Neural progenitor cell (in vitro differentiated cells): ENCODE data around the gene FCER2. TPM values are rescaled to one million over a fixed set of nuclear protein-coding genes. Genes with fewer than 3 reads are reported as not detected.

Experiments used
- DNase-seq: peaks from one replicate; pipeline ENCODE4 v3.0.0-alpha.2; 2016; ENCODE audit warnings: low spot score
- H2AFZ ChIP-seq: fragments of 200-600 bp; sonication (generic); replicated peaks from 2 replicates; pipeline ENCODE4 v1.6.1; 2016; ENCODE audit warnings: antibody characterized with exemption
- H3F3A ChIP-seq: fragments of 200-600 bp; sonication (generic); 2 replicates; pipeline ENCODE4 v1.6.1; 2016; ENCODE audit warnings: antibody characterized with exemption, low read depth
- H3K27ac ChIP-seq: fragments of 200-600 bp; sonication (generic); 2 replicates; pipeline ENCODE4 v1.5.1; 2016; ENCODE audit warnings: mild to moderate bottlenecking
- H3K27me3 ChIP-seq: fragments of 200-600 bp; sonication (generic); 2 replicates; pipeline ENCODE4 v1.6.1; 2016; ENCODE audit warnings: mild to moderate bottlenecking, moderate library complexity
- H3K36me3 ChIP-seq: fragments of 200-600 bp; sonication (generic); 2 replicates; pipeline ENCODE4 v1.5.1; 2016
- H3K4me1 ChIP-seq: fragments of 200-600 bp; sonication (generic); 2 replicates; pipeline ENCODE4 v1.6.1; 2016; ENCODE audit warnings: mixed run types
- H3K4me2 ChIP-seq: fragments of 200-600 bp; sonication (generic); 2 replicates; pipeline ENCODE4 v1.6.1; 2016
- H3K4me3 ChIP-seq: fragments of 200-600 bp; sonication (generic); 2 replicates; pipeline ENCODE4 v1.5.1; 2016
- H3K79me2 ChIP-seq: fragments of 200-600 bp; sonication (generic); 2 replicates; pipeline ENCODE4 v1.6.1; 2016; ENCODE audit warnings: low read depth
- H3K9ac ChIP-seq: fragments of 200-600 bp; sonication (generic); 2 replicates; pipeline ENCODE4 v1.6.1; 2016
- H3K9me3 ChIP-seq: fragments of 200-600 bp; sonication (generic); 2 replicates; pipeline ENCODE4 v1.5.1; 2016; ENCODE audit warnings: low read depth
- H4K20me1 ChIP-seq: fragments of 200-600 bp; sonication (generic); 2 replicates; pipeline ENCODE4 v1.6.1; 2016; ENCODE audit warnings: low read depth
- H3K27ac Mint-ChIP-seq: 3 replicates; pipeline ENCODE4 v1.8.0; 2021; ENCODE audit warnings: mixed read lengths
- H3K27me3 Mint-ChIP-seq: 2 replicates; pipeline ENCODE4 v1.8.0; 2022; ENCODE audit warnings: low read depth, mild to moderate bottlenecking, inconsistent platforms, moderate library complexity, mixed read lengths; ENCODE audit not compliant: insufficient read depth
- H3K36me3 Mint-ChIP-seq: 3 replicates; pipeline ENCODE4 v1.8.0; 2021; ENCODE audit warnings: mixed read lengths
- H3K4me1 Mint-ChIP-seq: 3 replicates; pipeline ENCODE4 v1.8.0; 2021; ENCODE audit warnings: mixed read lengths
- H3K4me3 Mint-ChIP-seq: 3 replicates; pipeline ENCODE4 v1.8.0; 2021; ENCODE audit warnings: mild to moderate bottlenecking, moderate library complexity, mixed read lengths
- H3K9me3 Mint-ChIP-seq: 3 replicates; pipeline ENCODE4 v1.8.0; 2020; ENCODE audit warnings: mixed read lengths
- EZH2 ChIP-seq: fragments of 200-600 bp; sonication (generic); IDR thresholded peaks from 2 replicates; pipeline ENCODE4 v1.6.1; 2017; ENCODE audit warnings: antibody characterized with exemption, mild to moderate bottlenecking, moderate library complexity
- EZH2phosphoT487 ChIP-seq: fragments of 200-600 bp; sonication (generic); IDR thresholded peaks from 2 replicates; pipeline ENCODE4 v1.6.1; 2017; ENCODE audit warnings: antibody characterized with exemption
- total RNA-seq: library from RNA; depleted of rRNA; stranded (reverse); fragments of >200 nt; gene quantifications from 2 replicates; pipeline ENCODE4 v1.2.3, GENCODE V29; 2015; ENCODE audit warnings: low replicate concordance
- TF ChIP-seq, protein P1 (sequence below): fragments of 200-600 bp; sonication (generic); IDR thresholded peaks from 2 replicates; pipeline ENCODE4 v1.5.1; 2017; ENCODE audit warnings: antibody characterized with exemption, mild to moderate bottlenecking

FCER2 gene
- total RNA-seq, 1 donor from 2014 or later = not detected

- Histone ChIP-seq H3K9ac (no peak overlapping the region), H3K4me2 (no peak overlapping the region), H2AFZ (no peak overlapping the region), H3K9me3 (no peaks in the 10 kb centered on the region), H3K79me2 (no peaks in the 10 kb centered on the region), H3K27me3 (peaks cover 99% of the 10 kb centered on the region), H4K20me1 (no peaks in the 10 kb centered on the region), H3K4me3 (no peak overlapping the region), H3K36me3 (no peaks in the 10 kb centered on the region), H3F3A (peaks cover 4% of the 10 kb centered on the region), H3K4me1 (peaks cover 7% of the 10 kb centered on the region), H3K27ac (no peak overlapping the region)
- Mint-ChIP-seq H3K4me3 (no peak overlapping the region), H3K4me1 (peaks cover 5% of the 10 kb centered on the region), H3K9me3 (peaks cover 2% of the 10 kb centered on the region), H3K27me3 (peaks cover 42% of the 10 kb centered on the region), H3K27ac (no peak overlapping the region), H3K36me3 (no peaks in the 10 kb centered on the region)
- TF ChIP-seq, protein P1, sequence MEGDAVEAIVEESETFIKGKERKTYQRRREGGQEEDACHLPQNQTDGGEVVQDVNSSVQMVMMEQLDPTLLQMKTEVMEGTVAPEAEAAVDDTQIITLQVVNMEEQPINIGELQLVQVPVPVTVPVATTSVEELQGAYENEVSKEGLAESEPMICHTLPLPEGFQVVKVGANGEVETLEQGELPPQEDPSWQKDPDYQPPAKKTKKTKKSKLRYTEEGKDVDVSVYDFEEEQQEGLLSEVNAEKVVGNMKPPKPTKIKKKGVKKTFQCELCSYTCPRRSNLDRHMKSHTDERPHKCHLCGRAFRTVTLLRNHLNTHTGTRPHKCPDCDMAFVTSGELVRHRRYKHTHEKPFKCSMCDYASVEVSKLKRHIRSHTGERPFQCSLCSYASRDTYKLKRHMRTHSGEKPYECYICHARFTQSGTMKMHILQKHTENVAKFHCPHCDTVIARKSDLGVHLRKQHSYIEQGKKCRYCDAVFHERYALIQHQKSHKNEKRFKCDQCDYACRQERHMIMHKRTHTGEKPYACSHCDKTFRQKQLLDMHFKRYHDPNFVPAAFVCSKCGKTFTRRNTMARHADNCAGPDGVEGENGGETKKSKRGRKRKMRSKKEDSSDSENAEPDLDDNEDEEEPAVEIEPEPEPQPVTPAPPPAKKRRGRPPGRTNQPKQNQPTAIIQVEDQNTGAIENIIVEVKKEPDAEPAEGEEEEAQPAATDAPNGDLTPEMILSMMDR = no peak
- TF ChIP-seq EZH2 = no peak
- no peak for DNase-seq
Observed at GRCh38 chr19:7672522-7672921, 29.4 kb downstream of the FCER2 start.

GRCh38 chr19:7670790-7671189 lies 31.1 kb downstream of the FCER2 start:
- Mint-ChIP-seq H3K4me1 (peaks cover 5% of the 10 kb centered on the region), H3K9me3 (peaks cover 2% of the 10 kb centered on the region), H3K27ac (no peak overlapping the region), H3K27me3 (peaks cover 37% of the 10 kb centered on the region), H3K36me3 (no peaks in the 10 kb centered on the region), H3K4me3 (peak overlapping the region; percentile 80)
- H3K27ac ChIP-seq = no peak overlapping the region
- no peak for DNase-seq
- peak overlapping the region; percentile 85 for H3K4me2 ChIP-seq
- H3K79me2 ChIP-seq = no peaks in the 10 kb centered on the region
- no peaks in the 10 kb centered on the region for H3K36me3 ChIP-seq
- no peak for TF ChIP-seq EZH2
- no peak for TF ChIP-seq EZH2phosphoT487
- TF ChIP-seq, protein P1 = no peak
- peak overlapping the region; percentile 95 for H2AFZ ChIP-seq
- peaks cover 96% of the 10 kb centered on the region for H3K27me3 ChIP-seq
- no peaks in the 10 kb centered on the region for H3K9me3 ChIP-seq
- no peaks in the 10 kb centered on the region for H4K20me1 ChIP-seq
- H3K9ac ChIP-seq = no peak overlapping the region
- H3F3A ChIP-seq = peaks cover 4% of the 10 kb centered on the region
- H3K4me1 ChIP-seq = peaks cover 7% of the 10 kb centered on the region
- H3K4me3 ChIP-seq = peak overlapping the region; percentile 55

- no peaks in the 10 kb centered on the region for H3K79me2 ChIP-seq
- Mint-ChIP-seq H3K9me3 (peaks cover 2% of the 10 kb centered on the region), H3K27ac (no peak overlapping the region), H3K4me1 (peaks cover 5% of the 10 kb centered on the region), H3K36me3 (no peaks in the 10 kb centered on the region), H3K4me3 (peak overlapping the region; percentile 80), H3K27me3 (peaks cover 37% of the 10 kb centered on the region)
- no peaks in the 10 kb centered on the region for H3K9me3 ChIP-seq
- TF ChIP-seq, protein P1 = no peak
- no peak for TF ChIP-seq EZH2phosphoT487
- no peak for TF ChIP-seq EZH2
- H3K4me2 ChIP-seq = peak overlapping the region; percentile 85
- H3K27me3 ChIP-seq = peaks cover 93% of the 10 kb centered on the region
- H3K27ac ChIP-seq = no peak overlapping the region
- no peaks in the 10 kb centered on the region for H4K20me1 ChIP-seq
- peak overlapping the region; percentile 95 for H2AFZ ChIP-seq
- DNase-seq = peak; percentile 69
- H3F3A ChIP-seq = peaks cover 4% of the 10 kb centered on the region
- no peak overlapping the region for H3K9ac ChIP-seq
- no peaks in the 10 kb centered on the region for H3K36me3 ChIP-seq
- H3K4me1 ChIP-seq = peaks cover 7% of the 10 kb centered on the region
- H3K4me3 ChIP-seq = peak overlapping the region; percentile 55
Observed at GRCh38 chr19:7670150-7670783, 31.7 kb downstream of the FCER2 start.
